GM12878 (cell line): ENCODE data around the gene HSD17B2. TPM values are rescaled to one million over a fixed set of nuclear protein-coding genes. Genes with fewer than 3 reads are reported as not detected.

ENCODE experiments used
- ATAC-seq: fragments of 200-7000 bp; cut with Tn5 transposase; 3 replicates; pipeline ENCODE4 v1.9.1; 2020; ENCODE audit warnings: mild to moderate bottlenecking, moderate library complexity
- BruUV-seq: library from RNA; stranded (reverse); fragments of 400-500 nt; replicated peaks from 2 replicates; lab custom pipeline; 2021; lab: Mats Ljungman, UMichigan
- CTCF ChIA-PET: fragments of 300-600 bp; sonication (Branson Sonifier 250); formaldehyde crosslinking; extraction: SDS; loops from one replicate; lab custom pipeline; 2021; ENCODE audit warnings: inconsistent platforms; lab: Yijun Ruan, JAX
- POLR2A ChIA-PET: fragments of 350-600 bp; formaldehyde crosslinking; extraction: SDS; loops from one replicate; lab custom pipeline; 2021; ENCODE audit warnings: inconsistent platforms; lab: Charles Lee
- RAD21 ChIA-PET: fragments of 300-600 bp; sonication (Branson Sonifier 250); formaldehyde crosslinking; loops from one replicate; lab custom pipeline; 2023; ENCODE audit warnings: antibody characterized with exemption; ENCODE audit not compliant: unreplicated experiment; lab: Charles Lee
- SMC1A ChIA-PET: fragments of 300-600 bp; sonication (Branson Sonifier 250); formaldehyde crosslinking; loops from one replicate; lab custom pipeline; 2023; ENCODE audit not compliant: unreplicated experiment, uncharacterized antibody; lab: Charles Lee
- DNase-seq: peaks from one replicate; pipeline ENCODE4 v3.0.0-alpha.2; 2011; ENCODE audit warnings: low read depth, low spot score
- FAIRE-seq: peaks from 3 replicates; lab custom pipeline; 2011; peaks lifted over from hg19 to GRCh38; lab: Jason Lieb, UNC
- H2AFZ ChIP-seq: 2 replicates; pipeline ENCODE4 v1.6.0; 2011; ENCODE audit warnings: low read depth, low read length, control low read depth; ENCODE audit not compliant: control insufficient read depth
- H3K27ac ChIP-seq: 2 replicates; pipeline ENCODE4 v1.5.1; 2011; ENCODE audit warnings: control low read depth; ENCODE audit not compliant: control insufficient read depth, insufficient read depth
- H3K27me3 ChIP-seq, 2 experiments: replicated peaks in 1 of 2; 2 replicates each; pipeline versions ENCODE4 v1.6.0 to v1.6.1; 2011; ENCODE audit warnings: low read length in 1 of 2; ENCODE audit not compliant: control insufficient read depth in 2 of 2, insufficient read depth in 2 of 2
- H3K36me3 ChIP-seq, 2 experiments: 2 replicates each; pipeline ENCODE4 v1.5.1; 2011; ENCODE audit warnings: low read length in 1 of 2; ENCODE audit not compliant: control insufficient read depth in 2 of 2, insufficient read depth in 2 of 2
- H3K4me1 ChIP-seq: 2 replicates; pipeline ENCODE4 v1.6.1; 2011; ENCODE audit warnings: mild to moderate bottlenecking, low read length, moderate library complexity, mixed read lengths; ENCODE audit not compliant: control insufficient read depth, insufficient read depth
- H3K4me2 ChIP-seq: 2 replicates; pipeline ENCODE4 v1.6.0; 2011; ENCODE audit warnings: control low read depth; ENCODE audit not compliant: control insufficient read depth, insufficient read depth
- H3K4me3 ChIP-seq: fragments of 200-600 bp; sonication (generic); 2 replicates; pipeline ENCODE4 v1.5.1; 2016
- H3K79me2 ChIP-seq: 2 replicates; pipeline ENCODE4 v1.6.0; 2011; ENCODE audit warnings: low read length; ENCODE audit not compliant: control insufficient read depth, insufficient read depth
- H3K9ac ChIP-seq: 2 replicates; pipeline ENCODE4 v1.8.0; 2011; ENCODE audit warnings: low read length, control low read depth, mixed read lengths; ENCODE audit not compliant: control insufficient read depth, insufficient read depth
- H3K9me3 ChIP-seq: replicated peaks from 3 replicates; pipeline ENCODE4 v1.5.1; 2011; ENCODE audit warnings: mild to moderate bottlenecking, low read length; ENCODE audit not compliant: control insufficient read depth, insufficient read depth
- H4K20me1 ChIP-seq: 2 replicates; pipeline ENCODE4 v1.6.0; 2011; ENCODE audit not compliant: control insufficient read depth, insufficient read depth
- BMI1 ChIP-seq: fragments of 450-650 bp; IDR thresholded peaks from 2 replicates; pipeline ENCODE4 v1.6.1; 2016; ENCODE audit warnings: mild to moderate bottlenecking, moderate library complexity, borderline replicate concordance
- KAT2A ChIP-seq: conservative IDR thresholded peaks from 2 replicates; pipeline ENCODE4 v1.6.1; 2011; ENCODE audit warnings: low read depth, low read length; ENCODE audit not compliant: control insufficient read depth
- KLF5 ChIP-seq: fragments of 450-650 bp; IDR thresholded peaks from 2 replicates; pipeline ENCODE4 v1.6.1; 2014; ENCODE audit warnings: mild to moderate bottlenecking; ENCODE audit not compliant: partially characterized antibody
- NBN ChIP-seq: fragments of 450-650 bp; IDR thresholded peaks from 2 replicates; pipeline ENCODE4 v1.6.1; 2016
- WGBS: methylation state at CpG from one replicate; pipeline ENCODE4 v1.1.6; 2016; ENCODE audit warnings: low lambda C conversion rate; ENCODE audit not compliant: insufficient replicate concordance, insufficient coverage; ENCODE audit errors: missing lambda C conversion rate; 5-methylcytosine and 5-hydroxymethylcytosine counted together
- in situ Hi-C: fragments of 300-500 bp; cut with MboI; formaldehyde crosslinking; loops from 9 replicates; pipeline ENCODE4 v1.14.3; 2018; ENCODE audit warnings: mixed read lengths
- intact Hi-C: fragments of 100-400 bp; cut with micrococcal nuclease; formaldehyde crosslinking; loops from one replicate; pipeline ENCODE4 v1.14.2; 2022; ENCODE audit not compliant: unreplicated experiment
- polyA plus RNA-seq, 11 experiments: library from polyadenylated mRNA; depleted of rRNA in 4 of 11; unstranded in 6 of 11; stranded (reverse) in 5 of 11; fragments of >200 nt; fragmentation: Nextera tagmentation in 4 of 11; fragmentation: Illumina TruSeq in 1 of 11; extraction: Ambion mirVana in 4 of 11; extraction: Trizol in 1 of 11; gene quantifications; 1 replicate in 1 of 11; 2 replicates in 10 of 11; pipeline versions ENCODE4 v1.2.1 to v1.2.3, GENCODE V29; 2011 to 2016; ENCODE audit warnings: inconsistent platforms in 2 of 11, missing spikeins in 2 of 11, low read depth in 1 of 11
- total RNA-seq, 4 experiments: library from RNA; depleted of rRNA in 3 of 4; stranded (reverse); fragments of >200 nt in 3 of 4; fragmentation: Illumina TruSeq in 1 of 4; extraction: Trizol in 1 of 4; gene quantifications; 2 replicates each; pipeline versions ENCODE4 v1.2.1 to v1.2.3, GENCODE V29; 2013 to 2021
- TF ChIP-seq, protein P1 (sequence below): IDR thresholded peaks from 2 replicates; pipeline ENCODE4 v1.6.1; 2012; ENCODE audit warnings: mild to moderate bottlenecking, low read depth, low read length

Gene HSD17B2
- total and polyA plus RNA-seq, 10 of the 15 experiments (the other 5 are each of a cell fraction or from before 2014, with no cell fraction given): not detected

- intact Hi-C loops (no loop called here), in situ Hi-C loops (loop anchor here (5.0 kb wide), 1 partner anchor 50 kb away; no protein-coding TSS in a partner anchor)
- Histone ChIP-seq H3K27me3 (no peaks in the 10 kb centered on the region), H4K20me1 (no peaks in the 10 kb centered on the region), H3K9ac (no peak overlapping the region), H3K27ac (no peak overlapping the region), H3K36me3 (no peaks in the 10 kb centered on the region), H3K4me3 (no peak overlapping the region), H3K79me2 (no peaks in the 10 kb centered on the region), H3K4me2 (no peak overlapping the region), H3K9me3 (peaks cover 9% of the 10 kb centered on the region; the same call in 1 of the 3 replicates), H3K4me1 (no peaks in the 10 kb centered on the region), H2AFZ (no peak overlapping the region)
- BruUV-seq: no TSS peak
- ChIA-PET CTCF (no interaction called here), POLR2A (no interaction called here), RAD21 (no interaction called here), SMC1A (no interaction called here)
- peak; percentile 65 for FAIRE-seq
- 97% methylated on average over 2 of the region's 2 CpGs for WGBS
- TF ChIP-seq KLF5: no peak
- TF ChIP-seq KAT2A: no peak
- no peak for TF ChIP-seq BMI1
- TF ChIP-seq, protein P1, sequence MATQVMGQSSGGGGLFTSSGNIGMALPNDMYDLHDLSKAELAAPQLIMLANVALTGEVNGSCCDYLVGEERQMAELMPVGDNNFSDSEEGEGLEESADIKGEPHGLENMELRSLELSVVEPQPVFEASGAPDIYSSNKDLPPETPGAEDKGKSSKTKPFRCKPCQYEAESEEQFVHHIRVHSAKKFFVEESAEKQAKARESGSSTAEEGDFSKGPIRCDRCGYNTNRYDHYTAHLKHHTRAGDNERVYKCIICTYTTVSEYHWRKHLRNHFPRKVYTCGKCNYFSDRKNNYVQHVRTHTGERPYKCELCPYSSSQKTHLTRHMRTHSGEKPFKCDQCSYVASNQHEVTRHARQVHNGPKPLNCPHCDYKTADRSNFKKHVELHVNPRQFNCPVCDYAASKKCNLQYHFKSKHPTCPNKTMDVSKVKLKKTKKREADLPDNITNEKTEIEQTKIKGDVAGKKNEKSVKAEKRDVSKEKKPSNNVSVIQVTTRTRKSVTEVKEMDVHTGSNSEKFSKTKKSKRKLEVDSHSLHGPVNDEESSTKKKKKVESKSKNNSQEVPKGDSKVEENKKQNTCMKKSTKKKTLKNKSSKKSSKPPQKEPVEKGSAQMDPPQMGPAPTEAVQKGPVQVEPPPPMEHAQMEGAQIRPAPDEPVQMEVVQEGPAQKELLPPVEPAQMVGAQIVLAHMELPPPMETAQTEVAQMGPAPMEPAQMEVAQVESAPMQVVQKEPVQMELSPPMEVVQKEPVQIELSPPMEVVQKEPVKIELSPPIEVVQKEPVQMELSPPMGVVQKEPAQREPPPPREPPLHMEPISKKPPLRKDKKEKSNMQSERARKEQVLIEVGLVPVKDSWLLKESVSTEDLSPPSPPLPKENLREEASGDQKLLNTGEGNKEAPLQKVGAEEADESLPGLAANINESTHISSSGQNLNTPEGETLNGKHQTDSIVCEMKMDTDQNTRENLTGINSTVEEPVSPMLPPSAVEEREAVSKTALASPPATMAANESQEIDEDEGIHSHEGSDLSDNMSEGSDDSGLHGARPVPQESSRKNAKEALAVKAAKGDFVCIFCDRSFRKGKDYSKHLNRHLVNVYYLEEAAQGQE: no peak
- TF ChIP-seq NBN: no peak
- no peak for ATAC-seq
- no peak for DNase-seq
Measured at GRCh38 chr16:82007189-82007588, 27.9 kb upstream of the HSD17B2 start.
